ENCODE data around the gene ANO2.
A peak's percentile ranks its signal among the peaks of the same experiment; 100 is the strongest.

Gene ANO2

DNA sequence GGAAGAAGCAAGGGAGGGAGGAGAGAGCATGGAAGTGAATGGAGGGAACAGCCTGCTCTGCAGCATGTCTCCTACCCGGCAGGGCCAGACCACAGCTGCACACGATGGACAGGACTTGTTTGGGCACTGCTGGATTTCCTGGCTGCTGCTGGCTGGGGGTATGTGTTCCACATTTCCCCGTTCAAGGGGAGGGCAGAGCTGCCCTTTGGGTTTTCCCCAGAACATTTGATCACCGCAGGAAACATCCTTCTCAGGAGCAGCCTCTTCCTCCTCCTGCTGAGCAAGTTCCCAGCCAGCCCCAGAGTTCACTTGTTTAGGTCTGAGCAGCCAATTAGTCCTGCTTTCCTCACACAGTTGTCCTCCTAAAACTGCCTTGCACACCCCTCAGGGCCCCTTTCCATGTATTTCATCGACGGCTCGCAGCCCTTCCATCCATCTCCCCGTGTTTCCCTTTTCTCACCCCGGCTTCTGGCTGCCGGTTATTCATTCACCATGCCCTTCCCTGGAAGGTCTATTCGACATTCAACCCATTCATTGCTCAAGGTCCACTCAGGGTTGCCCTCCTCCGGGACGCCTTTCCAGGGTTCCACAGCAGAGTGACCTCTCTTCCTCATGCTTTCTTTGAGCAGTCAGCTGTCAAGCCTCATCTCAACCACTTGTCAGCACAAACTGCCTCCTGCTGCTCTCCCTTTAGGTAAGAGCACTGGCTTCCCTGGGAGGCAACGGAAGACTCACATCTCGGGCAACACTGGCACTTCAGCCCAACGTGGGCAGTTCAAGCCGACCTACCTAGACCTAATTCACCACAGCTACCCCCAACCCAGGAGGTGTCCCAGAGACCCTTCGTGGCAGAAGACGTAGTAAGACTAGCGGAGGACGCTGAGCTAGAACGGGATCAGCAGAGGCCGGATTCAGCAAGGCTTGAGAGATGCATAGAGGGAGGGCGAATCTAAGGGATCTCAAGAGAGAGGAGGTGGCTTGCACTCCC, 20.1 kb upstream of the ANO2 start:
- peak; percentile 57 for DNase-seq

DNA sequence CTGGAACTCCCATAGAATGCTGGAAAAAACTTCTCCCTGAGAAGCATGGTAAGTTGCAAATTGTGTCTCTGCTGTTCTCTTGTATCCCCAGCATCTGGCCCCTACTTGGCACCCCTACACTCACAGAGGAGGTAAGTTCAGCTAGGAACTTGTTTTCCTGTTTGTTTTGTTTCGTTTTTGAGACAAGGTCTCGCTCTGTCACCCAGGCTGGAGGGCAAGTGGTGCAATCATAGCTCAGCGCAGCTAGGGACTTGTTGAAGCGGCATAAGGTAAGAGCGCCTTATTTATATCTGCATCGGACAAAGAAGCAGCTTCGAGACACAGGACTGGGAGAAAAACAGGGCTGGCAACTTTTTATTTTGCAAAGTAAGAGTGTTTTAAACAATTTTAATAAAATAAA, 18.5 kb upstream of the ANO2 start:
- DNase-seq, result peak; percentile 36

DNA sequence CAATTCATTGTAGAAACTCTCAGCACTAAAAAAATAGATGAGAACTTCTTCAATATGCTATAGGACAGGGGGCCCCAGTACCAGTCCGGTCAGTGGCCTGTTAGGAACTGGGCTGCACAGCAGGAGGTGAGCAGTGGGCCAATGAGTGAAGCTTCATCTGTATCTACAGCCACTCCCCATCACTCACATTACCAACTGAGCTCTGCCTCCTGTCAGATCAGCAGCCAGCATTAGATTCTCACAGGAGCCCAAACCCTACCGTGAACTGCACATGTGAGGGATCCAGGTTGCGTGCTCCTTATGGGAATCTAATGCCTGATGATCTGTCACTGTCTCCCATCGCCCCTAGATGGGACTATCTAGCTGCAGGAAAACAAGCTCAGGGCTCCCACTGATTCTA, 15.7 kb upstream of the ANO2 start:
- peak; percentile 57 for DNase-seq

DNA sequence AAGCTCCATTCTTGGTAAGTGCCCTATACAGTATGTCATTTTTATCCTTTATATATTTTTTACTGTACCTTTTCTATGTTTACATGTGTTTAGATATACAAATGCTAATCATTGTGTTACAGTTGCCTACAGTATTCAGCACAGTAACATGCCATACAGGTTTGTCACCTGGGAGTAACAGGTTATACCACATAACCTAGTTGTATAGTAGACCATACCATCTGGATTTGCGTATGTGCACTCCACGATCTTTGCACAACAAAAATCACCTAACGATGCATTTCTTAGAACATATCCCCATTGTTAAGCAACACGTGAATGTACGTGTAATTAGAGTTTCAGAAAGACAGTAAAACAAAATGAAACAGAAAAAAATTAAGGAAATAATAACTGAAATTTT, 11.9 kb upstream of the ANO2 start:
- DNase-seq, result no peak

DNA sequence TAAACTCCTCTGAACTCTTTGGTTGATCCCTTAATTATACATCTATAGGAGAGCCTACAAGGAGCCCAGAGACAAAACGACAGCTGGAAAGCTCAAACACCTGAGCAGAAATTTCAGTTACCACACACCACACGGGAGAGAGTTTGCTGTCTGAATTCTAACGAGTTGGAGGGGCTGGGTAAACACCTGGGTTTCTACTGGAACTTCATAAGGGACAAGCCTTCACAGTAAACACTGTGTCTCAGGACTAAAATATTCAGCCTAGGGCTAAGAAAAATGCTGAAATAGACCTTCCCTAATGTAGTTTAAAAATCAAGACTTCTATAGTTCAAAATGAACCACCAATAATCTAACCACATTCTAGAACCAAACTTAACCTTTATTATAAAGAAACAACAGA, 9.6 kb upstream of the ANO2 start:
- no peak for DNase-seq

DNA sequence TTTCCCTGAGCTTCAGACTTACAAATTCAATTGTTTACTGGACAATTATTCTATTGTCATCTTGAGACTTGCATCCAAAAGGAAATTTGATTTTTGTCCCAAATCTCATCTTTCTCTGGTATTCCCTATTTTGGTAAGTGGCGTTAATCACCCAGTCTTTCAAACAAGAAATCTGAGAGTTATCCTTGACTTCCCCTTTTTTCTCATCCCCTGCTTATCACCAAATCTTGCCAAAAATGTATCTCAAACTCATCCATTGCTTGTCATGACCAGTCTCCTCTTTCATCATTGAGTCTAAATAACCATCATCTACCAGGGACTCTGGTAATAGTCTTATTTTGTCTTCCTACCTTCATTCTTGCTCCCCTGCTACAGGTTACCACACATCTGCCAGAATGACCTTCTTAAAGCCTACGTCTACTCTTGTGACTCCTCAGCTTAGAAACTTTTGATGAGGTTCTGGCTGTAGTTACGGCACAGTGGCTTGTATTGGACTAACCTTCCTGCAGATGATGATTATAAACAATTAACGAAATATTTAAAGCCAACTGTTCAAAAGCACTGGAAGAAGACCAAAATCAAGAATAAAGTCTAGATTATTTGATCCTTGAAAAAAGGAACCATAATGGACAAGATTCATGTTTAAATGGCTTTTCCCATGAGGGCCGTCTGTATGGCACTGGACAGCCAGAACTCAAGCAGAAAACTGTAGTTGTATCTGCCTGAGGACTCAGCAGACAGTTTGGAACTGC, 9.0 kb upstream of the ANO2 start:
- no peak for DNase-seq

DNA sequence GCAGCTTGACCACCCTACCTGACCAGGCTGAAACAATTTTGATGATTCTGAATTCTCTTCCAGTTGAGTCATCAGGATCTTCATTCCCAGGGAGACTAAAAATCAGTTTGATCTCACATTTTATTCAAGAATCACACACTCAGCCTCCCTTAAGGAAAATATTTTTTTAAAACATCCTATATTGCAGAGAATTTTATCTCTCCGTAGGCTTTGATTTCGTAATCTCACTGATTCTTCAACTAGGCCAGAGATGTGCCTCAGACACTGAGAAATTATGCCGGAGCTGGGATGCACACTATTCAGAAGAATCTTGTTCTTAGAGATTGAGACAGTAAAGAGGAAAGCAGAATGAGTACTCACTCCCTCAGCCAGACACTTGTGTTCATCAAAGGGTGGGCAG, 7.0 kb upstream of the ANO2 start:
- DNase-seq, result no peak

DNA sequence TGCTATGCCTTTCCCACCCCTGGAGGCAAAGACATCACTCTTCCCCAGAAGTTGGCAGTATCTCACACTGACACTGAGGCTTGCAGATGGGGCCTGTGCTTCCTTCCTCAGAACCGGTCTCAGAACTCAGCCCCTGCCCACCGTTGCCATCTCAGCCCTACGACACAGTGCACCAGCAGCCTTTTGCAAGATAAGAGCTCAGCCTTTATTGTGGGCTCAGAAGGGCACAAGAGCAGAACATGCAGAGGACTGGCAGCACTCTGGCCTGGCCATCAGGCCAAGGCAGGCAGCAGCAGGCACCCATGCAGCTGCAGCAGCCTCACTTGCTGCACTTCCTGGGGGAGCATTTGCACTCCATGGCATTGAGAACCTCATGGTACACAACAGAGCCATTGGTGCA, 3.6 kb upstream of the ANO2 start:
- no peak for DNase-seq

DNA sequence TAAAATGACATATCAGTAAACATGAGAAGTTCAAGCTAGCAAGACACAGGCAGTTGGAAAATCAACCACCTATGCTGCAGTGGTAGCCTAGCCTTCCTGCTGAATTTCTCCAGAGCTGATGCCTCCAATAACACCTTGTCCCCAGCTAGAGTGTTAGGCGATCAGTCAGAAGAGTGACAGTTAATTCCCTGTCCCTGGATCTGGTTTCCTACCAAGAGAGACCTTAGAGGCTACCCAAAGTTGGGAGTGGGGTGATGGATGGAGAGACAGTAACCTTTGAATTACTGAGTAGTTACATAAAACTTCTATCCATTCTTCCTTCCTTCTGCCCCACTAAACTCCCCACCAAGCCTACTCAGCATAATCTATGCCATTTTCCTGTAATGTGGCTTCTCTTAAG, 1.9 kb upstream of the ANO2 start:
- DNase-seq, result no peak

DNA sequence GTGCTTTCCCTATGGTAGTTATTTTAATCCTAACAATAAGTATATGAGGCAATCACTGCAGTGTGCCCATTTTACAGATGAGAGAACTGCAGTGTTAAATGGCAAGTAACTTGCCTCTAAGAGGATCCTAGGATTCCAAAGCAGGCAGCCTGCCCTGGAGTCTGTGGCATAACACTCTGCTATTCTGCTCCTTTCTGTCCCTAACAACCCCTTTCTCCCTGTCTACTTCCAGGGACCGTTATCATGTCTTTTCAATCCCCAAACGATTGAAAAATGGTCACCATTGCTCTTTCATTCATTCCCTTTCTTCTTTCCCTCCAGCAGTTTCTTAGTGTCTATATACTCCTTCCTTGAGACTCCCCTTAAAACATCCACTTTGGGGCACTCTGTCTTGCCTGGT, 1.3 kb upstream of the ANO2 start:
- no peak for DNase-seq

DNA sequence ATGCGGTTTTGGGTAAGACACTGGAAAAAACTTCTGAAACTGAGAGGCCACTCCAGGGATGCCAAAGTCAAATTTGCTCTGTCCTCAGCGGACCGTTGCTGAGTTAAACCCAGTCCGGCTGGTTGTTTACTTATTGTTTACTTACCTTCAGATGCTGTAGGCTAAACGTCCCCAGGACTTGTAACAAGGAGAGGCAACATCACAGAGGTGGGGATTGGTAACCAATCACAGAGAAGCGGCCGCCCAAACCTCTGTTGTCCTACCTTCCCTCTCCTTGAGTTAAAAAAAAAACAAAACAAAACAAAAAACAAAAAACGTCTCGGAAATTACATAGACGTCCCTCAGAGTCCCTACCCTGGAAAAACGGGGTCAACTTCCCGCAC, 380 bp downstream of the ANO2 start:
- DNase-seq, result no peak

DNA sequence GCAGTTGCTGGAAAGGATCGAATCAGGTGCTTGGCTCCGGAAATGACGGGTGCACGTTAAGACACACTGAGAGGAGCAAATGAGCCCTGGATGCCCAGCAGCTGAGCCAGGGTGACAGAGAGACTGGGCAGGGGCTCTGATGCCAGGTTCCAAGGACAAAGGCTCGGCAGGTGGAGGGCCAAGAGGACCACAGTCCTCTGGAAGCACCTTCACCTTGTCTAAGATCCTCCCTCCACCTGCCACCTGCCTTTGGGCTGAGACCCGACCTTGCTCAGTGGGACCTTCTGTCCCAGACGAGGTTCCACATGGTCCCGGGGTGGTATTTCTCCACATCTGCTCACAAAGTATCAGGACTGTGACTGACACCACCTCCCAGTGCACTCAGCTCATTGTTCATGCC, 1.0 kb downstream of the ANO2 start:
- DNase-seq, result no peak

DNA sequence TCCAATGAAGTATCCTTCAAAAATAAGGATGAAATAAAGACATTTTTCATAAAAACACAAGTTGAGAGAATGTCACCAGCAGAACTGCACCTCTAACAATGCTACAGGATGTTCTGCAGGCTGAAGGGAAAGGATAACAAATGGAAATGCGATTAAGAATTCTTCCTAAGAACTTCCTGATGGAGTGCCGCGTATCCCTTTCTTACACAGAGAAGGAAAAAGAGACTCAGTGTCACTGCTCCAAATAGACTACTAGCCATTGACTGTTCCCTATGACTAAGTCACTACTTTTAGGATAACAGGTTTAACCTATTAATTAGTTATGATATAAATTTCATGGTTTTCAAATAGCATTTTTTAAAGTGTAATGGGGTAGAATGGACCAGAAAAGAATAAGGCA, 3.2 kb downstream of the ANO2 start:
- no peak for DNase-seq

DNA sequence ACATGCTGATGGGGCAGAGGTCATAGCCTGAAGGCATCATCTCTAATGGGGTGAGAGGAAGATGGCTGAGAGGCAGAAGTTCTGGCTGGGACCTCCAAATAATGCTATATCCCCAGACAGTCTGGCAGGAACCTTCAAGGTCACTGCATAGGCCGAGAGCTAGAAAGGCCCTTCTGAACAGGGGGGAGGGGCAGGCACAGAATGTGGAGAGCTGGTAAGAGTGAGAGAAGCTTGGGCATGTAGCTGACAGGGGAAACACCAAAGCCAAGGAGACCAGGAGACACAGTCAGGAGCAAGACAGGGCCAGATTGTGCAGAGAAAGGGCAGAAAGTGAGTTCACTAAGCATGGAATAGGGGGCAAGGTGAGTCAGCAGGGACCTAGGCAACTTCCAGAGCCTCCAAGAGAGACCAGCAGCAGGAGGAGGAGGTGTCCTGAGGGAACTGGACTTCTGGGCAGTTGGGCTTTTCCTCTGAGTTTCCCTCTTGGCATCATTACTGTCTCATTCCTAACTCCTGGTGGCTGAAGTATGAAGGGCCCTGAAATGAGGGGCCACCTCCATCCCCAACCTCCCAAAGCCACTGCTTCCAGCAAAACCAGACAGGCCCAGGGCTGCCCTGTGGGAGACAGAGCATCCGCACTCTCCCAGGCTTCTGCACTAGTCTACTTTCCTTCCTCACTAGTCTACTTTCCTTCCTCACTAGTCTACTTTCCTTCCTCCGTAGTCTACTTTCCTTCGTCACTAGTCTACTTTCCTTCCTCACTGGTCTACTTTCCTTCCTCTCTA, 17.1 kb downstream of the ANO2 start:
- DNase-seq, result no peak

DNA sequence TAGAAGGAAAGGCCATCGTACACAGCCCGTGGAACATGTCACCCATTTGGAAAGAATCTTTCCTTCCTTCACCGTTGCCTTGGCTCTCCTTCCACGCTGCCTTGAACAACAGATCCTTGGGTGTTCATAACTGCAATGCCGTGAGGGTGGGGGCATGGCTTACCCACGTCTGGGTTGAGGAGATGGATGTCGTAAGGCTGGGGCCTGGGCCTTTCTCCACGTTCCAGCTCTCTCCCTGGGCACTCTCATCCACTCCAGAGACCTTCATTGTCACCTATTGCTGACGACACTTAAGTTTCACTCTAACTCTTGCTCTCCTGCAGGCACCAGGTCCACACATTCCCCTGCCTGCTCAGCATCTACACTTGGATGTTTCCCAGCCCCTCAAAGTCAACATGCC, 19.4 kb downstream of the ANO2 start:
- DNase-seq, result no peak

DNA sequence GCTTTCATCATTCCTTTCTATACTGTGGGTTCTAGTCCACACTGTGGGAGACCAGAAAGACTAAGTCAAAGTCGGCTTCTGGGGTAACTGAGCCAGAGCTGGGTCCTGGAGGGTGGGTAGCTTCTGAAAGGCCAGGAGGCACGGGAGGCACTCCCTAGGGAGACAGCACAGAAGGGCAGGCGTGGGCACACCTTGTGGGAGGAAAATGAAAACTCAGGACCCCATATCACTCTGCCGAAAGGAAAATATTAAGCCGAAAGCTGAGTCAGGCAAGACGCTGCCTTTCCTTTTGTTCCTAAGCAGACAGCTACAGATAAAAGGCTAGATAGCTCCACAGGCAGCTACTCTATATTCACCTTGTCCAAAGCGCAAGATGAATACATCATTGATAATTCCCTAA, 20.7 kb downstream of the ANO2 start:
- peak; percentile 29 for DNase-seq

DNA sequence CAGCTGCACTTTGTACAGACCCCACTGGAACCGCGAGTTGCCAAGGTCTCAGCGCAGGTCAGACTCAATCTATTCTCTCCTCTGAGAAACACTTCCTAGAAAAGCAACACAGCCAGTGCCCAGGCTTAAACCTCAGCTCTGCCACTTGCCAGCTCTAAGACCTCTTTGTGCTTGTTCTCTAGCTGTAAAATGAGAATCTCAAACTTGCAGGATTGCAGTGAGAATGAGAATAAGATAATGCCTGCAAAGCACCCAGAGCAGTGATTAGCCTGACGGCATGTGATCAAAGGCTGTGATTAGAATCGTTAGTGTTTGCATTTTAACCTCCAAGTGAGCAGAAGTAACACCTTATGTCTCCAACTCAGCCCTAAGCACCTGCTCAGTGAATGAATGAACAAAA, 21.3 kb downstream of the ANO2 start:
- peak; percentile 41 for DNase-seq

DNA sequence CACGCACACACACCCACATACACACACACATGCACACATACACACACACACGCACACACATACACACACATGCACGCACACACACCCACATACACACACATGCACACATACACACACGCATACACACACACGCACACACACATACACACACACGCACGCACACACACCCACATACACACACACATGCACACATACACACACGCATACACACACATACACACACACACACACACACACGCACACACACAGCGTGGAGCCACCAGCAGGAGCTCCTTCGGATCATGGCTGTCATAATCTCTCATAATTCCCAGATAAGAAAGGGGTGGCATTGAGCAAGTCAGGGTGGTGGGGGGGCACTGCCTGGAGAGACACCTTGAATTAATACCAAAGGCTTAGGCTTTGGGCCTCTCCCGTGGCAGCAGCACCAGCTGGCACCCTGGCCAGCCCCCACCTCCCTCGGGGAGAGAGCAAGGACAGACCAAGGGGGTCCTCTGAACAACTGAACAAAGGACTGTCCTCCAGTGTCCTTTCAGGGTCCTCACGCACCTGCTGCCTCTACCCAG, 21.9 kb downstream of the ANO2 start:
- DNase-seq, result peak; percentile 50

DNA sequence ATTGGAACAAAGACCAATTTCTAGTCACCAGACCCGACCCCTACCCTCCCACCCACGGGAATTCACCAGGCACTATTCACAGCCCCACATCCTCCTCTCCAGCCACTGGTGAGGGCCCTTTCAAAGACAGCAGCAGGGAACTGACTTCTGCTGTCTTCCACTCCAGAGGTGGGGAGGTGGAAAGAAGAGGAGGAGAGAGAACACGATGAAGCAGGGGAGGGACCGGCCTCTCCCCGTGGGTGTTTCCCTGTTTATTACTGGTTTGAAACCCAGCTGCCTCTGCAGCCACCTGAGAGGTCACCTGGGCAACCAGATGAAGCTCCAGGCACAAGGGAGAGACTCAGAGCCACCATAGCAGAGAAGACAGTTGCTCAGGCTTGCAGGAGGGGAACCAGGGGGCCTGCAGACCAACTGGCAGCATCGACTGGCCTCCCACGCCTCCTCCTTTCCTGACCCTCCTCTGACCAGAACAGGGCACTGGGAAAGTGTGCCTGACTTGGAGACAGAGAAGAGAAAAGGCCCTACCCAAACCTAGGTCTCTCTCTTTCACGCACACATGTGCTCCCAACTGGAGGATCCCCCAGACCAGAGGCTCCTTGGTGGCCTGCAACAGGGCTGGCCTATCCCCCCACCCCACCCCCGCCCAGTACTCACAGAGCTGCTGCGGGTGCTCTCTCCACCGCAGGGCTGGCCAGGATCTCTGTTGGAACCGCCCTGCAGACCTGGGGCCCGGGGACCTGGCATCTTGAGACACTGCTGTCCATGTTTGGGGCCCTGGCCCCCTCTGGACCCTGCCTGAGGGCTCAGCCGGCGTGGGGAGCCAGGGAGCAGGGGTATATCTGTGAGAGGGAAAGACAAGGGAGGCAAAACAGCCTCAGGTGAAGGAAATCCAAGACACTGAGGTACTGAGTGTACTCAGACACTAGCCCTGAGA, 22.8 kb downstream of the ANO2 start:
- DNase-seq, result peak; percentile 53

DNA sequence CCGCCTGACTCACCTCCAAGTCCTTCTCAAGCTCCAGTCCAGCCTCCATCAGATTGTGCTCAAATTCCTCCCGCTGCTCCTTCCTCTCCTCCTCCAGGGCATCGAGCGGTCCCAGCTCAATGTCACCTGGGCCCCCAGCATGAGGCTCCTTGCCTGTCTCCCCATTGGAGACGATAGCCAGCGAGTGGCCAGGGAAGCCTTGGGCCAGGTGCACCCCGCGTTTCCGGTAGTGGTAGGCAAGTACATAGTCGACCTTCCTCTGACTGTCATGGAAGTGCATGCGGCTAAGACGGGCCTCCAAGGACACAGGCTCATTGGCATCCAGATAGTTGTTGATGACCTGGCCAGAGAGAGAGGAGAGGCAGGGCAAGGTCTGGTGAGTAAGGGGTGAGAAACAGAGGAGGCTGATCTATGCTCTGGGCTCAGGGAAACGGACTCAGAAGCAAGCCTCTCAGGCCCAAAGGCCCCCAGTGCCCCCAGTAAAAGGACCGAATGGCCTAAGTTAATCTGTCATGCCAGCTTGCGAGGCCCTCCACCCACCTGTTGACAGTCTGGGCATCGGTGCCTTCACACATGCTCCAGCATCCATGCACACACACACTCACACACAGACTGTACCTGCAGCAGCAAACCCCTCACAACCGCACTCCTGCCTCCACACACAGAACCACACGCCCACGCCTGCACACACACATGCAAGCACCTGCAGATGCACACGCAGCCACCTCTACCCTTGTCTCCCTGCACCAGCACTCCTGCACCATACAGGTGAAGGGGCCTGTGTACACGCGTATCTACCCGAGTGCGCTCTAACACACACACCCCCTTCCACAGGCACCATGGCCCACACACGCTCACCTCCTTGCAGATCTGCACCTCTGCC, 23.8 kb downstream of the ANO2 start:
- peak; percentile 45 for DNase-seq

DNA sequence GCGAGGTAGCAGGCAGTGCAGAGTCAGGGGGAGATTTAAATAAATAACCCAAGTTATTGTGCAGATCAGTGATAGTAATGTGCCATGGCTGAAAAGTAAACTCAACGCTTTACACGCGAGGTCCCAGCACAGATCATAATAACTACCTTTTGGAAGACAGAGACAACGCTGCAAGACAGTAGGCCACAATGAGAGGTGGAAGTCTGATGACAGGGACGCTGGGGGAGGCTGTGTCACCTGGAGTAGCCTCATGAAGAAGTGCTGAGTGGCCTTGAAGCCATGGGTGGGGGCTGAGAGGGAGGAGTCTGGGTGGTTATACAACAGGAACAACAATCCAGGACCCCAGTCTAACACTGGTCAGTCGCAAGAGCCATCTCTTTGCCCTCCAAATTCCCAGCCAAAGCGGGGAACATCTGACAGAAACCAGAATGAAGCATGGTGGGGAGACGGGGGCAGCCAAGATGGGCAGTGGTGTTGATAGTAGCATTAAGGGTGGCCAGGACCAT, 28.2 kb downstream of the ANO2 start:
- DNase-seq, result peak; percentile 53
